SJSA1 (cell line): Measurements from ENCODE around the gene ANO1. TPM values are rescaled to one million over a fixed set of nuclear protein-coding genes. Genes with fewer than 3 reads are reported as not detected.

Experiments used
- DNase-seq, 2 experiments: peaks; one replicate each; pipeline ENCODE4 v3.0.0-alpha.2; 2015 to 2020; ENCODE audit warnings: low spot score in 2 of 2, low read depth in 1 of 2
- H3K27ac ChIP-seq: fragments of 250-450 bp; sonication (Bioruptor Pico); 2 replicates; pipeline ENCODE4 v1.5.1; 2020; ENCODE audit warnings: mild to moderate bottlenecking, moderate library complexity
- H3K27me3 ChIP-seq: fragments of 250-450 bp; sonication (Bioruptor Pico); replicated peaks from 2 replicates; pipeline ENCODE4 v1.5.1; 2020; ENCODE audit warnings: mild to moderate bottlenecking, moderate library complexity
- H3K36me3 ChIP-seq: fragments of 250-450 bp; sonication (Bioruptor Pico); 2 replicates; pipeline ENCODE4 v1.5.1; 2020; ENCODE audit warnings: mild to moderate bottlenecking
- H3K4me1 ChIP-seq: fragments of 250-450 bp; sonication (Bioruptor Pico); replicated peaks from 2 replicates; pipeline ENCODE4 v1.6.1; 2021; ENCODE audit warnings: mild to moderate bottlenecking
- H3K4me3 ChIP-seq: fragments of 250-450 bp; sonication (Bioruptor Pico); 2 replicates; pipeline ENCODE4 v1.5.1; 2020; ENCODE audit warnings: mild to moderate bottlenecking
- H3K9me3 ChIP-seq: fragments of 250-450 bp; sonication (Bioruptor Pico); replicated peaks from 2 replicates; pipeline ENCODE4 v1.5.1; 2020; ENCODE audit warnings: mild to moderate bottlenecking
- total RNA-seq: library from RNA; depleted of rRNA; stranded (reverse); fragments of >200 nt; shearing (Covaris generic); gene quantifications from 2 replicates; pipeline ENCODE4 v1.2.3, GENCODE V29; 2014

ANO1 gene
- total RNA-seq, 1 experiment from 2014 or later: 1.4 TPM

GRCh38 chr11:70138403-70138802, 60.3 kb downstream of the ANO1 start:
- Histone ChIP-seq H3K4me1 (no peaks in the 10 kb centered on the region), H3K36me3 (no peaks in the 10 kb centered on the region), H3K9me3 (no peaks in the 10 kb centered on the region), H3K4me3 (no peak overlapping the region), H3K27ac (no peak overlapping the region), H3K27me3 (peaks cover 16% of the 10 kb centered on the region)
- DNase-seq: no peak

DNA sequence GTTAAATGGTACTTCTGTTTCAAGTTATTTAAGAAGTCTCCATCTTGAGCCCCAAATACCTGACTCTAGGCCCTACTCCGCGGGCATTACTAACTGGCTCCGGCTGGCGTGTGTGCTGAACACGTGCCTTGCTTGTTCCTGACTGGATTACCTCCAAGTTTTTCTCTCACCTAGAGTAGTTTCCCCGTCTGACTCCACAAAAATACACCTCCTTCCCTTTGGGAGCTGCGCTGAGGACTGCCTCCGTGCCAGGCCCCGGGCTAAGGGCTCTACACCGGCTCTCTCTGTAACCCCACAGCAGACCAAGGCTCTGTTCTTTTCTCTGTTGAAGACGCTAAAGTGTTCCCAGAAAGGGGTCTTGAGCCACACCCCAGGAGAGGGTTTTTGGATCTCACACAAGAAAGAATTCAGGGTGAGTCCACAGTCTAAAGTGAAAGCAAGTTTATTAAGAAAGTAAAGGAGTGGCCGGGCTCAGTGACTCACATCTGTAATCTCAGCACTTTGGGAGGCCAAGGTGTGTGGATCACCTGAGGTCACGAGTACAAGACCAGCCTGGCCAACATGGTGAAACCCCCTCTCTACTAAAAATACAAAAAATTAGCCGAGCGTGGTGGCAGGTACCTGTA, 61.8 kb downstream of the ANO1 start:
- DNase-seq: no peak
- Histone ChIP-seq H3K36me3 (no peaks in the 10 kb centered on the region), H3K9me3 (no peaks in the 10 kb centered on the region), H3K4me3 (no peak overlapping the region), H3K27ac (no peak overlapping the region), H3K27me3 (peaks cover 18% of the 10 kb centered on the region), H3K4me1 (no peaks in the 10 kb centered on the region)

GRCh38 chr11:70140711-70141485, 62.8 kb downstream of the ANO1 start:
- Histone ChIP-seq H3K27ac (no peak overlapping the region), H3K36me3 (no peaks in the 10 kb centered on the region), H3K9me3 (no peaks in the 10 kb centered on the region), H3K4me3 (no peak overlapping the region), H3K27me3 (peaks cover 21% of the 10 kb centered on the region), H3K4me1 (no peaks in the 10 kb centered on the region)
- no peak for DNase-seq

- Histone ChIP-seq H3K4me3 (no peak overlapping the region), H3K27ac (no peak overlapping the region), H3K9me3 (no peaks in the 10 kb centered on the region), H3K4me1 (no peaks in the 10 kb centered on the region), H3K36me3 (no peaks in the 10 kb centered on the region), H3K27me3 (peaks cover 22% of the 10 kb centered on the region)
- DNase-seq: no peak
Measured at GRCh38 chr11:70141486-70142220, 63.5 kb downstream of the ANO1 start.

DNA sequence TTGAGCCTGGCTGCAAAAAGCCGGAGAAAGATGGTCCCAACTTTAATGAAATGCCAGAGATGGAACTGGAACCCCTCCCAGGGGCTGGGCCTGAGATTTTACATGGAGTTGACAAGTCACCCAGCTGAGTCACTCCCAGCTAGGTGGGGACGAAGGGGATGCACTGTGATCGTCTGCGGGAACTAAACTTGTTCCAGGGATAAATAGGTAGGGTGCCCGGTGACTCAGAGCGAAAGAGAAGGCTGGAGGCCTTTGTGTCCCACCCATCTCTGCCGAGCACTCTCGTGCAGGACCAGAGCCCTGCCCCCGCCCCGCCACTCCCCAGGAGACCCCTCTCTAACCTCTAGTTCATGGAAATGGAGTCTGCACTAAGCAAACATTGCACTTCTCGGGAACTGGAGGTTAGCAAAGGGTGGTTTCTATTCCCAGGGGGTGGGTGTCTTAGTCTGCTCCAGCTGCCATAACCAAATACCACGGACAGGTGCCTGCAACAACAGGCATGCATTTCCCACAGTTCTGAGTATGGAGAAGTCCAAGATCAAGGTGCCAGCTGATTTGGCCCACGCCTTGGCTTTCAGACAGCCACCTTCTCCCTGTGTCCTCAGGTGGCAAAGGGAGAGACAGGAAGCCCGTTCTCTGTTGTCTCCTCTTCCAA, 64.2 kb downstream of the ANO1 start:
- H3K9me3 ChIP-seq: no peaks in the 10 kb centered on the region
- H3K4me3 ChIP-seq: no peak overlapping the region
- DNase-seq: no peak

DNA sequence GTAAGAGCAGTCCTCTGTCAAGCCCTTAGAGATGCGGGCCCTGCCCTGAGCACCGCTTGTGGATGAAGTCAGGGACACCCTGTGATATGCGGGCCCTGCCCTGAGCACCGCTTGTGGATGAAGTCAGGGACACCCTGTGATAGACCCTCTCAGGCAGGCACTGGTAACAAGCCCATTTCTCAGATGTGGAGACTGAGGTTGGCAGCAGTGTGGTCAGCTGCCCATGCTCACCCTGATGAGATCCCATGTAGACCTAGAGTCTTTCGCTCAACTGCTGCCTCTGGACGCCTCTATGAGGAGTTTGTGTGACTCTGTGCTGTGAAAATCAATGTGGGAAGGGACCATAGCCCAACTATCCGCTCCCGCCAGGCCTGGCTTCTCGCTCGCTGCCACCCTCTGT, 66.1 kb downstream of the ANO1 start:
- Histone ChIP-seq H3K9me3 (no peaks in the 10 kb centered on the region), H3K36me3 (no peaks in the 10 kb centered on the region), H3K4me1 (no peaks in the 10 kb centered on the region), H3K4me3 (no peak overlapping the region), H3K27ac (no peak overlapping the region), H3K27me3 (peaks cover 44% of the 10 kb centered on the region)
- no peak for DNase-seq

More for the DNA sequence above, 64.2 kb downstream of the ANO1 start:
- no peaks in the 10 kb centered on the region for H3K36me3 ChIP-seq
- peaks cover 28% of the 10 kb centered on the region for H3K27me3 ChIP-seq
- H3K27ac ChIP-seq: no peak overlapping the region
- no peaks in the 10 kb centered on the region for H3K4me1 ChIP-seq

- Histone ChIP-seq H3K36me3 (no peaks in the 10 kb centered on the region), H3K9me3 (no peaks in the 10 kb centered on the region), H3K27me3 (peaks cover 48% of the 10 kb centered on the region), H3K27ac (no peak overlapping the region), H3K4me1 (no peaks in the 10 kb centered on the region), H3K4me3 (no peak overlapping the region)
- no peak for DNase-seq
Measured at GRCh38 chr11:70145071-70145470, 67.0 kb downstream of the ANO1 start.

- no peak for DNase-seq
- Histone ChIP-seq H3K4me3 (no peak overlapping the region), H3K9me3 (no peaks in the 10 kb centered on the region), H3K36me3 (no peaks in the 10 kb centered on the region), H3K27ac (no peak overlapping the region), H3K27me3 (peaks cover 53% of the 10 kb centered on the region), H3K4me1 (no peaks in the 10 kb centered on the region)
Measured at GRCh38 chr11:70145841-70146240, 67.7 kb downstream of the ANO1 start.

- Histone ChIP-seq H3K27me3 (peaks cover 53% of the 10 kb centered on the region), H3K27ac (no peak overlapping the region), H3K4me3 (no peak overlapping the region), H3K36me3 (no peaks in the 10 kb centered on the region), H3K9me3 (no peaks in the 10 kb centered on the region), H3K4me1 (no peaks in the 10 kb centered on the region)
- DNase-seq: no peak
Measured at GRCh38 chr11:70146299-70146698, 68.2 kb downstream of the ANO1 start.

- Histone ChIP-seq H3K27ac (no peak overlapping the region), H3K27me3 (peaks cover 55% of the 10 kb centered on the region), H3K4me3 (no peak overlapping the region), H3K9me3 (no peaks in the 10 kb centered on the region), H3K4me1 (no peaks in the 10 kb centered on the region), H3K36me3 (no peaks in the 10 kb centered on the region)
- DNase-seq: no peak
Measured at GRCh38 chr11:70146895-70147520, 68.9 kb downstream of the ANO1 start.

DNA sequence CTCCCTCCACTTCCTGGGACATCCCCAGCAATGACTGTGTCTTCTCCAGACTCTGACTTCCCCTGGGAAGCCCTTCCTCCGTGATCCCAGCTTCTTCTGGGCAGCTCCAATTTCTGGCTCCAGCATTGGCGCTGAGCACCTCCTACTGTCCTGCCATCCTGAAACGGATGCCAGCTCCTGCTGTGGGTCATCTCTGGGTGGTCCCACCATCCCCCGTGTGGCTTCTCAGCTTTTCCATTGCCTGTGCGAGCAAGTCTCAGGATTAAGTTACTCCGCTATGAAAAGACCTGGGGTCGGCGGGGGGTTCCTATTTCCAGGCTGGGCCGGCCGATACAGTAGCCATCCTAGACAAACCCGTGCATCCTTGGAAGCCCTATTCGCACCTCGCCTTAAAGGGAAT, 69.6 kb downstream of the ANO1 start:
- Histone ChIP-seq H3K4me3 (no peak overlapping the region), H3K4me1 (no peaks in the 10 kb centered on the region), H3K36me3 (no peaks in the 10 kb centered on the region), H3K27me3 (peaks cover 54% of the 10 kb centered on the region), H3K27ac (no peak overlapping the region), H3K9me3 (no peaks in the 10 kb centered on the region)
- DNase-seq: no peak

- DNase-seq: no peak
Measured at GRCh38 chr11:70151671-70152070, 73.6 kb downstream of the ANO1 start.

DNA sequence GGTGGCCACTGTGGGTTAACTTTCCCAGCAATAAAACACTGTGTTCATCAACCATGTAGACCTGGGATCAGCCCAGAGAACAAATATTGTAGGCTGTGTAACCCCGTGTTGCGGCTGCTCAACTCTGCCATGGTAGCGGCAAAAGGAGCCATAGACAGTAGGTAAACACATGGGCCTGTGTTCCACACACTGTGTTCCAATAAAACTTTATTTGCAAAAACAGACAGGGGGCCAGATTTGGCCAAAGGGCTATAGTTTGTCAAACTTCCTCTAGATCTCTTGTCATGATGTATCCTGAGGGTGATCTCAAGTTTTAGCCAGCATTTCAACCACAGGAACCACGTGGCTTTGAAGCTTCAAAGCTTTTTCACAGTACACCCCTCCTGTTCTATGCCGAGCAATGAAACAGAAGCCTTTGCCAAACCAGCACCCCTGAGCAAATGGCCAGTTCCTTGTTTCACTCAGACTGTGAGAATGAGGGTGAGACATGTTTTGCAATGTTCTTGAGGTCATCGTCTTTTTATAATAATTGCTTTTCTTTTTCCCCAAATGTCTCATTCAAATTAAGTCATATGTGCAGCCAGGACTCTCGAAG, 75.1 kb downstream of the ANO1 start:
- Histone ChIP-seq H3K27me3 (peaks cover 70% of the 10 kb centered on the region), H3K4me1 (no peaks in the 10 kb centered on the region), H3K27ac (no peak overlapping the region), H3K9me3 (no peaks in the 10 kb centered on the region), H3K36me3 (no peaks in the 10 kb centered on the region), H3K4me3 (no peak overlapping the region)
- DNase-seq: no peak

More at GRCh38 chr11:70151671-70152070, 73.6 kb downstream of the ANO1 start:
- Histone ChIP-seq H3K4me1 (no peaks in the 10 kb centered on the region), H3K9me3 (no peaks in the 10 kb centered on the region), H3K27ac (no peak overlapping the region), H3K27me3 (peaks cover 78% of the 10 kb centered on the region), H3K4me3 (no peak overlapping the region), H3K36me3 (no peaks in the 10 kb centered on the region)
